H1 (cell line): ENCODE data around the gene CCT6B.

Source experiments
- ATF2 ChIP-seq: IDR thresholded peaks from 2 replicates; pipeline ENCODE4 v1.6.1; 2012; ENCODE audit warnings: low read length, inconsistent platforms
- CEBPB ChIP-seq: IDR thresholded peaks from 2 replicates; pipeline ENCODE4 v1.6.1; 2012; ENCODE audit warnings: low read depth, low read length
- CHD1 ChIP-seq: IDR thresholded peaks from 2 replicates; pipeline ENCODE4 v1.6.1; 2012; ENCODE audit warnings: low read depth, low read length, improper control_type of control experiment
- CTCF ChIP-seq, 3 experiments: IDR thresholded peaks; 1 replicate in 2 of 3; 2 replicates in 1 of 3; pipeline versions ENCODE4 v1.5.1 to v1.6.1; 2011; ENCODE audit warnings: low read length in 3 of 3, mild to moderate bottlenecking in 3 of 3, inconsistent platforms in 2 of 3, low read depth in 1 of 3, moderate library complexity in 1 of 3; ENCODE audit not compliant: insufficient read depth in 1 of 3; ENCODE audit errors: control extremely low read depth in 1 of 3
- POLR2A ChIP-seq, 2 experiments: IDR thresholded peaks; 1 replicate in 1 of 2; 2 replicates in 1 of 2; pipeline ENCODE4 v1.6.1; 2011; ENCODE audit warnings: low read depth in 2 of 2, low read length in 2 of 2, mild to moderate bottlenecking in 2 of 2; ENCODE audit errors: control extremely low read depth in 1 of 2
- RAD21 ChIP-seq, 2 experiments: IDR thresholded peaks in 1 of 2; conservative IDR thresholded peaks in 1 of 2; 2 replicates each; pipeline ENCODE4 v1.6.1; 2011; ENCODE audit warnings: low read depth in 2 of 2, low read length in 2 of 2, improper control_type of control experiment in 1 of 2, inconsistent platforms in 1 of 2, mild to moderate bottlenecking in 1 of 2, moderate library complexity in 1 of 2
- SP1 ChIP-seq: IDR thresholded peaks from 2 replicates; pipeline ENCODE4 v1.6.1; 2011; ENCODE audit warnings: low read depth, low read length

- TF ChIP-seq CTCF (IDR thresholded peaks at IDR 0.05; ENCODE audit: control extremely low read depth in 1 of 3, insufficient read depth in 1 of 3, low read depth in 1 of 3, low read length in 3 of 3) (no peak), ATF2 (no peak), POLR2A (IDR thresholded peaks at IDR 0.05; ENCODE audit: control extremely low read depth in 1 of 2, low read depth in 2 of 2, low read length in 2 of 2) (no peak), RAD21 (IDR thresholded peaks at IDR 0.05 in 1 of 2, conservative IDR thresholded peaks at IDR 0.05 in 1 of 2; ENCODE audit: low read depth in 2 of 2, low read length in 2 of 2) (no peak), CEBPB (no peak), SP1 (no peak), CHD1 (no peak)
Measured at GRCh38 chr17:34917381-34917780, 43.9 kb downstream of the CCT6B start.
